C4-2B (cell line): ENCODE data around the gene RLIM.
"Not testable (repeated sequence)": the region's sequence is repeated elsewhere in the genome, so short reads cannot be mapped to it uniquely, and the experiment has no call there.

Experiments used
- H3K27ac ChIP-seq: fragments of 450-650 bp; 2 replicates; pipeline ENCODE4 v1.5.1; 2017
- CTCF ChIP-seq: fragments of 450-650 bp; conservative IDR thresholded peaks from 2 replicates; pipeline ENCODE4 v1.5.1; 2017; ENCODE audit warnings: mild to moderate bottlenecking
- ZFX ChIP-seq: fragments of 450-650 bp; IDR thresholded peaks from 2 replicates; pipeline ENCODE4 v1.6.1; 2017

The RLIM gene

GRCh38 chrX:74614093-74614909, at the start of gene RLIM:
Gene RLIM, minus strand, starts transcription at chrX:74614624. Its CDS starts 18,647 bp downstream, at chrX:74595977.
- peak within 1 kb of the TSS; percentile 97 for H3K27ac ChIP-seq
- TF ChIP-seq ZFX (no peak), CTCF (no peak)

- no peak for TF ChIP-seq CTCF
- H3K27ac ChIP-seq: no peak overlapping the region
These were observed 41.8 kb upstream of the RLIM start for GRCh38 chrX:74656079-74656745.

GRCh38 chrX:74654953-74655352, 40.5 kb upstream of the RLIM start:
- H3K27ac ChIP-seq: not testable (repeated sequence)

GRCh38 chrX:74636749-74637314, 22.4 kb upstream of the RLIM start:
- TF ChIP-seq CTCF: no peak
- no peak for TF ChIP-seq ZFX
- H3K27ac ChIP-seq: no peak overlapping the region

GRCh38 chrX:74613370-74614092, 893 bp downstream of the RLIM start:
- peak overlapping the region; percentile 97 for H3K27ac ChIP-seq
- peak; percentile 15 for TF ChIP-seq CTCF
- TF ChIP-seq ZFX: no peak

- no peak for TF ChIP-seq CTCF
- no peak for TF ChIP-seq ZFX
- no peak overlapping the region for H3K27ac ChIP-seq
These were observed 7.6 kb downstream of the RLIM start for GRCh38 chrX:74606799-74607198.

GRCh38 chrX:74606342-74606741, 8.1 kb downstream of the RLIM start:
- TF ChIP-seq CTCF (no peak), ZFX (no peak)

More at GRCh38 chrX:74606342-74606741, 8.1 kb downstream of the RLIM start:
- H3K27ac ChIP-seq: no peak overlapping the region
